ENCODE data around the gene NDUFB1.

NDUFB1 gene

DNA sequence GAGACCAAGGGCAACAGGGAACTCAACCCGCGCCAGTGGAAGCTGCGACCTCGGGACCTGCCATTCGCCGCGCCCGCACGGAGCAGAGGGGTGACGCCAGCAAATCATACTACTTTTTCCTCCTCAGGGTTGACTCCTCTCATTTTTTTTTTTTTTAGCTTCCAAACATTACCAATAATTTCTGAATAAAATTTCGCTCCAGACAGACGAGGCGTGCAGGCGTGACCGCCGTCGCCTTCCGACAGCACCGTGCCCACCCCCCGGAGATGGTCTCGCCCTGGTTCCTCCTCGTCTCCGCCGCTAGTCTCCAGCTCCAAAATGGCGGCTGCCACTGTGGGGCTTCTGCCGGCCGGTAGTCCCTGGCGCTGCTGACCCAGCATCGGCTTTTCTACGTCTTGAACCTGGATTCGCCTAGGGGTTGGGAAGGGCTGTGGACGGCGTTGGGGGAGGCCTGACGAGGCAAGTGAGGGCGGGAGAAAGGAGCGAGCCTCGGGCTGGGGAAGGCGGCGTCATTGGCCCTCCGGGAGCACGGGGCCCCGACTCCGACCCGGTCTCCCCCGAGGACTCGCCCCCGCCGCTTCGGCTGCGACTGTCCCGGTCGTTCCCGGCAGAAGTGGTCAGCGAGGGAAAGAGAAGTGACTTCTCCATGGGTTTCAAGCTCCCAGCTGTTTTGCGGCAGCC lies at the start of gene NDUFB1, which contains the start of gene CPSF2:
TSS of gene NDUFB1 (minus strand) at position 37 of the 681 bp plus-strand sequence. CDS start 4,069 bp downstream, outside the sequence.
TSS of gene CPSF2 (plus strand) at position 300 of the 681 bp plus-strand sequence. CDS start 9,016 bp downstream, outside the sequence.
- peak; percentile 83 for DNase-seq (ENCODE audit: low spot score)

GRCh38 chr14:92164958-92165357 lies 43.5 kb upstream of the NDUFB1 start:
- DNase-seq (ENCODE audit: low spot score): no peak

- no peak for DNase-seq (ENCODE audit: low spot score)
Observed at GRCh38 chr14:92161521-92161920, 40.0 kb upstream of the NDUFB1 start.

DNA sequence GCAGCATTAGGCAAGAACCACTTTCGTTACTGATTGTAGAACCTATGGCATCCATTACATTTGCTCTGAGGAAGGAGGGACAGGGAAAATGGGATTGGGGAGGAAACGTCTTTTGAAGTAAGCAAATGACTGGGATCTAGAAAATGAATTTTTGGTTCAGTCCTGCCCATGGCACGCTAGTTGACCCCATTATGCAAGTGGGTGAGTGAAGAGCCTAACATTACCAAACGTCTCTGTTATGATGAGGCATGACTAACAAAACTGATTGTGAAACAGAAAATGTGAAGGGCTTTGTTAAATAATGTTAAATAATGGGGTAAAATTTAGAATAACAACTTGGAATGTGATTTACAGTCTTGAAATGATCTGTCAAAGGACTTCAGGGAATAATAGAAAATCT lies 39.1 kb upstream of the NDUFB1 start:
- DNase-seq (ENCODE audit: low spot score): no peak

GRCh38 chr14:92154283-92154942 lies 32.9 kb upstream of the NDUFB1 start:
- no peak for DNase-seq (ENCODE audit: low spot score)

DNA sequence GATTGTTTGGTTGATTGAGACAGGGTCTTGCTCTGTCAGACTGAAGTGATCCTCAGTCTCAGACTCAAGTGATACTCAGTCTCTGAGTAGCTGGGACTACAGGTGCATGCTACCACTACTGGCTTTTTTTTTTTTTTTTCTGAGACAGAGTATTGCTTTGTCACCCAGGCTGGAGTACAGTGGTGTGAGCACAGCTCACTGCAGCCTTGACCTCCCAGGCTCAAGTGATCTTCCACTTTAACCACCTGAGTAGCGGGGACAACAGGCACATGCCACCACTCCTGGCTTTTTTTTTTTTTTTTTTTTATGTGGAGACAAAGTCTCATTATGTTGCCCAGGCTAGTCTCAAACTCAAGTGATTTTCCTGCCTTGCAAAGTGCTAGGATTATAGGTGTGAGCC lies 32.1 kb upstream of the NDUFB1 start:
- DNase-seq (ENCODE audit: low spot score): no peak

DNA sequence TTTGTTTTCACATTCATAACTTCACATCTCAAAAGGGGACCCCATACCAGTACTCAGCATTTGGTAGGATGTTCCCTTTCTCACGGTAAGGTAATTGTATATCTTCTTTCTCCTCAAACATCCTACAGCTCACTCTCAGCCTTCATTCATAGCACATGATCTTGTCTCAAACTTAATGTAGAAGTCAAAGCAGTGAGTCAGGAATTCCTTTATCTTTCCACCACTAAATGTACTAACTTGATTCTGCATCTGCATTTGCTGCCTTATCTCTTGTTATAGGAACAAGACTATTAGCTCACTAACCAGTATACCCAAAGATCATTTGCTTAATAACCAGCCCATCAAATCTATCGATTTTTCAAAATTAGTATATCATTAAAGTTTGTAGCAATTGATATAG lies 23.2 kb upstream of the NDUFB1 start:
- DNase-seq (ENCODE audit: low spot score): no peak

- DNase-seq (ENCODE audit: low spot score): no peak
Observed at GRCh38 chr14:92143962-92144361, 22.5 kb upstream of the NDUFB1 start.

DNA sequence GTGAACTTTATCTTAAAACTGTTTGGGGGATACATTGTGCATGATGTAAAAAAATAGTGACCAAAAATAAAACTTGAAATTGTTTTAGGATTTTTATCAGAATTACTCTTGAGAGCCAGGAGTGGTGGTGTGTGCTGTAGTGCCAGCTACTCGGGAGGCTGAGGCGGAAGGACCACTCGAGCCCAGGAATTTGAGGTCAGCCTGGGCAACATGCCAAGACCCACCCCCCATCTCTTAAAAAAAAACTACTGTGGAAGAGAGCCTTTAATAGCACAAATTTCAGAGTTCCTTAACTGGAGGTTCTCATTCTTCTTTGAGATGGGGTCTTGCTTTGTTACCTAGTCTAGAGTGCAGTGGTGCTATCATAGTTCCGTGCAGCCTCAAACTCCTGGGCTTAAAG lies 21.8 kb upstream of the NDUFB1 start:
- DNase-seq (ENCODE audit: low spot score): no peak

DNA sequence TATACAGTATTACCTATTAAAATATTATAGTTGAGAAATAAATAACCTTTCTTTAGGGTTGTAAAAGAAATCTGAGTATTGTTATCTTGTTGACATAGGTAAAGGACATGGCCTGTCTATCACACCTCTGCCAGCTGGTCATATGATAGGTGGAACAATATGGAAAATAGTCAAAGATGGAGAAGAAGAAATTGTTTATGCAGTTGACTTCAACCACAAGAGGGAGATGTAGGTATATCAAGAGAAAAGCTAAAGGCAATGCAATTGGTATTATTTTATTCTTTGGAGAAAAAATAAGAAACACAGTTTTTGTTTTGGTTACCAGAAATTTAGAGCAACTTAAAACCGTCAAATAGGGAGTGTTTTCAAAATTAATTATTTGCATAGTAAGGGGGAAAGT lies 13.8 kb upstream of the NDUFB1 start:
- DNase-seq (ENCODE audit: low spot score): no peak

- DNase-seq (ENCODE audit: low spot score): no peak
Observed at GRCh38 chr14:92134456-92134855, 12.9 kb upstream of the NDUFB1 start.

- no peak for DNase-seq (ENCODE audit: low spot score)
Observed at GRCh38 chr14:92122761-92123160, 1.3 kb upstream of the NDUFB1 start.

GRCh38 chr14:92122351-92122677 lies 808 bp upstream of the NDUFB1 start:
- DNase-seq (ENCODE audit: low spot score): no peak

- DNase-seq (ENCODE audit: low spot score): peak; percentile 40
Observed at GRCh38 chr14:92121207-92121669, 268 bp downstream of the NDUFB1 start.

DNA sequence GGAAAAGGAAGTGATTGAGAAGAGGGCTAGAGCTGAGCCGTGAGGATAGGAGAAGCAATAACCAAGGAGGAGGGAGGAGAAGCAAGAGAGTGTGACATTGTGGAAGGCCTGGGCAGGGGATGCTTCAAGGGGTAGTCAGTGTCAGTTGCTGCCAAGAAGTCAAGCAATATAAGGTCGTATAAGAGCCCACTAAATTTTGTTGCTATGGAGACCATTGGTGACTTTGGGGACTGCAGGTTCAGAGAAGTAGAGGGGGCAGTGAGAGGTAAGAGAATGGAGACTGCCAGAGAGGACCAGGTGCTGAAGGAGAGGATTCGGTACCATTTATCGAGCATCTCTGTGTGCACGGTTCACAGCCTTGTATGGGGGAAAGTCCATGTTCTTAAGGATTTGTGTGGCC lies 12.0 kb downstream of the NDUFB1 start:
- no peak for DNase-seq (ENCODE audit: low spot score)

DNA sequence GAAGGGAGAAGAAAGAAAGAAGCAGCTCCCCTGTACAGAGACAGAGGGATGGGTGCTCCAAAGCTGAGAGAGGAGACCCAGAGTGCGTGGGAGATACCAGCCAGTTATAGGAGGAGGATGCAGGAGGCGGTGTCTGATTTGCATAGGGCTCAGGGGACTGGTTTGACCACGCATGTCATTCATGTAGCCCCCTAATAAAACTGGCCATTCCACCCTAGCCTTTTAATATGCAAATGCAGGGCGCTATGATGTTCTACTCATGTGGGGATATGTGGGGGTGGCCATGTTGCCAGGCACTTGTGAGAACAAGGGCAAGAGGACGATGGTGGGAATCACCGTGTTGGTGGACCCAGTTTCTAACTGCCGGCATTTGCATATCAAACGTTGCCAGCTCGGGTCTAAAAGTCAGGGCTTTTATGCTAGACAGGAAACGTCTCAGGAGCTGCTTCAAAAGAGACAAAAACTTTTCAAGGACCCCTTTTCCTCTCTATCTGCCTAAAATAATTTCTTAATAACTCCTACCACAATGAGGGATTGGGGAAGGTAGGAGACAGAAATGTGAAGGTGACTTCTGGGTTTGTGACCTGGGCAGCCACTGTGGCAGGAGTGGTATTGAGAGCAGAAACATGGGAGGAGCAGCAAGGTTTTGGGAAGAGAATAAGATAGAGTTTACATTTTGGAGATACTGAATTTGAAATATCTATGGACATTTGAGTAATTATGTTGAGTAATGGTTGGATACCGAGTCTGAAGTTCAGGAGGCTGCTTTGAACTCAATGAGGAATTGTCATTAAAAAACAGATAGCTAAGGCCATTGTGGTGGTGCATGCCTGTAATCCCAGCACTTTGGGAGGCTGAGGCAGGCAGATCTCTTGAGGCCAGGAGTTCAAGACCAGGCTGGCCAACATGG lies 12.9 kb downstream of the NDUFB1 start:
- DNase-seq (ENCODE audit: low spot score): no peak

GRCh38 chr14:92106143-92106926 lies 15.2 kb downstream of the NDUFB1 start, which contains the start of gene ATXN3:
TSS of gene ATXN3 (minus strand) at chr14:92106582. CDS start at chr14:92106552, 30 bp downstream.
- DNase-seq (ENCODE audit: low spot score): peak; percentile 87

GRCh38 chr14:92105893-92106142 lies 15.7 kb downstream of the NDUFB1 start:
- DNase-seq (ENCODE audit: low spot score): peak; percentile 32

- peak; percentile 12 for DNase-seq (ENCODE audit: low spot score)
Observed at GRCh38 chr14:92105073-92105892, 16.2 kb downstream of the NDUFB1 start.

GRCh38 chr14:92103363-92103989 lies 18.0 kb downstream of the NDUFB1 start:
- DNase-seq (ENCODE audit: low spot score): no peak

- DNase-seq (ENCODE audit: low spot score): no peak
Observed at GRCh38 chr14:92099802-92100201, 21.7 kb downstream of the NDUFB1 start.

All from HuH-7.5 (cell line).